Measurements from ENCODE around the gene ANKS1B.
"Not testable (repeated sequence)": the region's sequence is repeated elsewhere in the genome, so short reads cannot be mapped to it uniquely, and the experiment has no call there.

ANKS1B gene

DNA sequence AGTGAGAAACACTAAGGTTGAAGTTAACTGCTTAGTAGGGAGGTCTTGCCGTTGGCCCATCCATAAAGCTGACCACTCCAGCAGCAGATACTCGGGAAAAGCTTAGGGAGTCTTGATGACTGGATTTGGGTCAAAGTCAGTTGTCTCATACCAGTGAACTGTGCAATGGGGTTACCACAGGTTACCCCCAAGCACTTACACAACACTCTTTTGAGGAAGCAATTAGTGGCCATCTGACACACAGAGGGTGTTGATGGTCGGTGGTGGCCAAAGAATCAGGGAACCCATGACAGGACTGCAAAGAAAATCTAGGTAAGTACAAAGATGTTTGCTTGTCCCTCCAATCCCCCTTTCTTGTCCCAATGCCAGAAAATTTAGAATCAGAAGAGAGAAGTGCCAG lies 929.4 kb downstream of the ANKS1B start:
- DNase-seq (ENCODE audit: low spot score): no peak

DNA sequence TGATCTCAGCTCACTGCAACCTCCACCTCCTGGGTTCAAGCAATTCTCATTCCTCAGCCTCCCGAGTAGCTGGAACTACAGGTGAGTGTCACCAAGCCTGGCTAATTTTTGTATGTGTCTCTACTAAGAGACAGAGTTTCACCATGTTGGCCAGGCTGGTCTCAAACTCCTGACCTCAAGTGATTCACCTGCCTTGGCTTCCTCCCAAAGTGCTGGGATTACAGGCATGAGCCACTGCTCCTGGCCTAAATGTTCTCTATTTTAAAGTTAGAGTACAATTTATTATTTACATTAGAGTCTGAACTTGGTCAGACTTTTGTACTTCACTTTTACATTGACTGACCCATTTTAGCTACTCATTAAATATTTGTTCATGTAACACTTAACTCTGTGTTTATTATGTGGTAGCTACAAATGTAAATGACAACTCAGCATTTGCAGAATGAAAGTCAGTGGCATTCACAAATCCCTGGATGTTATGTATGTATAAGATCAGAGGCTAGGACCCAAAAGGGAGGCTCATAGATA lies 930.1 kb downstream of the ANKS1B start:
- DNase-seq (ENCODE audit: low spot score): peak; percentile 8

DNA sequence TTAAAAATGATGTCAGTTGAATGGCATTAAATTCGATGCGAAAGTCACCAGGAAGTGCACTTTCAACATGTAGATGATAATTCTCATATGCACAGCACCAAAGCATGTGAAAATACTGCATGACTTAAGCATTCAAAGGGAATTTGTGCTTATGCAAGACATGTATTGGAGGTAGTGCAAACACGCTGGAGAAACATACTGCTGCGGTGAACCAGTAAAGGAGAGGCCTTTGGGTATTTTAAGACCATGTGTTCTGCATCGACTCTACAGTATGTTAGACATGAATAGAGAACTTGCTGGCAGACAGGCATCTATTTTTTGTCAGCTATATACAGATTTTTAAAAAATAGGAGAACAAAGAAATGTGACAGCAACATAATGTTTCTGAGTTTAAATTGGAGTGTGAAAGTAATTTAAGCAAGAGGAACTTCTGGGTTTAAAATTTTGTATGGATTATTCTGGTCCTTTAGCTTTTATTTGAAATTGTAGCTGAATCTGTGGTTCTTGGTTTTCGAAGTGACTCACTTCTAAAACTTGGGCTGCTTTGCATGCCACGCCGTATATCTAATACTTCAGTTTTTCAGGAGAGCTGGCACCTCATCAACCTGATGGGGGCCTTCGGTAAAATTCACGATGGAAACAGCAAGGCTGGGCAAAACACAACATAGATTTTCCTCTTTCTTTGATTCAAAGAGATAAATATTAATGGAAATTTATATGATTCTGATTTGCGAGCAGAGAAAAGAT lies 930.9 kb downstream of the ANKS1B start:
- DNase-seq (ENCODE audit: low spot score): no peak

DNA sequence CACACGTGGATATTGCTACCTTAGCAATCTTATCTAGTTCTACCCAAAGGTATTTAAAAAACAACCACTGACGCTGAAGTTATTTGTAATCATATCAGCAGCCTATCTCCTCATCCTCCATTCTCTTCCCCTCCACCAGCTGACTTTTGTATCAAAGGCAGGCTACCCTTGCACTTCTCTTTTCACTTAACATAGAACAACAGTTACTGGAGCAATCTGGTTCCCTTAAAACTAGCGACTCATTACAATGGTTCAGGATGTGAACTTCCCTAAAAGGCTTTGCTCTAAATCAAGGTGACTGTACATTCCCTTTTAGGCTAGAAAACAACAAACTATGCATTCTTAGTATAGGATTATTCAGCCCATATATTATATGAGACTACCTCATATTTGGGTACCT lies 935.0 kb downstream of the ANKS1B start:
- DNase-seq (ENCODE audit: low spot score): no peak

DNA sequence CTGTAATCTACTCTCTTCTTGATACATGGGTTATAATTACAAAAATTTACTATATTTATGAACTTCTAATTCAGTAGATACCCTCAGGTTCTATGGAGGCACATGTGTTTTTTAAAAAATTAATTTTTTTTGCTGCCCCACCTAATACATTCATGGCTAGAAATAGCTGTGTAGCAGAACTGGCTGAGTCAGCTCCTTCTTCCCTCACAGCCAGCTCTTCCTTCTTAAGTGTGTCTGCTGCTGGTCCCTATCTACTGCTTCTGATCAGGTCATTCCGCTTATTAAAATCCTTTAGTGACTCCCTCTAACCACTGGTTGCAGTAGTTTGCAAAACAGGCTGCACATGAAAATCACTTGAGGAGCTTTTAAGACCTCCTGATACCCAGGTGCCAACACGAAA lies 939.6 kb downstream of the ANKS1B start:
- DNase-seq (ENCODE audit: low spot score): no peak

DNA sequence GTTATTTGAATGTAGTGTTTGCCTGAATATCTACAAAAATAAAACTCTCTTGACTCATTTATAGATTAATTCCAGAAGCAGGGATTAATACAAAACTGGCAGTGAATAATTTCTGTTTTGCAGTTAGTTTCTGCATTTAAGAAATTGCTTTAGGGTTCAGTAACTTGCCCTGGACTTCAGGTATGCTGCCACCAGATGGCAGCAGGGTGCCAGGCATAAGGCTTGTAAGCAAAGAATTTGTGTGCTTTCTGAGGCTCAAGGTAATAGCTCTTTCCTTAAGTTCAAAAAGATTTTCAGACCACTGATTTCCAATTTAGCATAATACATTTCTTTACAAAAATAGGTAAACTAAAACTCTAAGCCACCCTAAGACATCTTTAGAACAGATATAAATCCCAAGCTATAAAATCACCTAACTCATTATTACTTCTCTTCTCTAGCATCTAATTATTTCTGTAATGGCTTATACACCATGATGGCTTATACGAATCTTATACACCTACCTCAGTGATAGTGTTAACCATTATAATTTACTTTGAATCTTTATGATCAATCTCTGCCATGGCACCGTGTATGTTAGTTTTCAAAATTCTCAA lies 941.3 kb downstream of the ANKS1B start:
- DNase-seq (ENCODE audit: low spot score): peak; percentile 67

DNA sequence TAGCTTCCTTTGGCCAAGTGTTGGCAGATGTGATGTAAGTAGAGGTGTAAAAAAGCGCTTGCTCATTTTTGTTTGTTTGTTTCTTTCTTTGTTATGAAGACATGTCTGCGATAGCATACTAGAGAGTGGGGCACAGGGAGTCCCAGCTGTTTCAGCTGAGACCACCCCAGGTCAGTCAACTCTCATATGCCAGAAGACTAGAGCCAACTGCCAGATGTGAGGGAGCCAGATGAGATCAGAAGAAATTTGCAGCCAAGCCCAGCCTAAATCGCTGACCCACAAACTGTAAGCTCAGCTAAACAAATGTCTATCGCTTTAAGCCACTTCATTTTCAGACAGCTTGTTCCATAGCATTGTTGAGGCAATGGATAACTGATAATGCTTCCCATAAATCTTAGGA lies 942.5 kb downstream of the ANKS1B start:
- no peak for DNase-seq (ENCODE audit: low spot score)

DNA sequence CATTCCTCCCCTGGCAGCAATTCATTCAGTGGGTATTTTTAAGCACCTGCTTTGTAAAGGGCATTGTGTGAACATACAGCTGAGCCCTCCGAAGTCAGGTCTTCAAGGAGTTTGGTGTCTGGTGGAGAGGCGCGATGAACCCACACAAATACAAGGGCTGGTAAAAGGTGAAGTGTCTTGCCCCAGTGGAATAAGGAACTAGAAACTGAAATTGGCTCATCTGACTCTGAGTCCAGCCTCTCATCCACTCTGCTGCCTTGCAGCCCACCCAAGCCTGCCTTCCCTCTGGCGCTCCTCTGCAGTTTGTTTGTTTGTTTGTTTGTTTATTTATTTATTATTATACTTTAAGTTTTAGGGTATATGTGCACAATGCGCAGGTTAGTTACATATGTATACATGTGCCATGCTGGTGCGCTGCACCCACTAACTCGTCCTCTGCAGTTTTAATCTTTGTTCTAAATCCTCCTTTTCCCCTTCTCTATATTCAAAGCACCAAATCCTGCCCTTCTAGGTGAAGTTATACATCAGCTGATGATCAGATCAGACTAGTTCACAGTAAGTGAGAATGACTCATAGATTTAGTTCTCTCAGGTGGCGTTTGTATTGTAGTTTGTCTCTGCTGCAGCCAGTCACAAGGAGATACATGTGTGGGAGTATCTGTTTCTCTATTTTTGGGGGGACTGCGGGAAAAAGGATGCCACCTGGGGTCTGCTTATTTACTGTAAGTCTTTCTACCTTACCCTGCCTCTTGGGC lies 945.2 kb downstream of the ANKS1B start:
- DNase-seq (ENCODE audit: low spot score): no peak

DNA sequence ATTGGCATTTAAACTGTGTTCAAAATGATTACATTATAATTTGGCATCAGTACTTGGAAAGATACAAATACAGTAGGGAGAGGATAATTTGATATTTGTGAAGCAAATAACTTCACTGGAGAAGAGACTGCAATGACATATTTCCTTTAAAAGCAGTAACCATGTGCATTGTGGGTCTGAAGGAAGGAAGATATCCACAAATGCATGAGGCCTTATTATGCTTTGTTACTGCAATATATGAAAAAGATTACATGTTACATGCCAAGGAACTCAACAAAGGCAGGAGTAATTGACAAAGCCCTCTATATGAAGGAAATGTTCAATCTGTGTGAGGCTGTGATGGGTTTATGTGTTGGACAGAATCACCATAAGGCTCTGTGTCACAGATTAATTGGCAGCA lies 948.2 kb downstream of the ANKS1B start:
- DNase-seq (ENCODE audit: low spot score): no peak

DNA sequence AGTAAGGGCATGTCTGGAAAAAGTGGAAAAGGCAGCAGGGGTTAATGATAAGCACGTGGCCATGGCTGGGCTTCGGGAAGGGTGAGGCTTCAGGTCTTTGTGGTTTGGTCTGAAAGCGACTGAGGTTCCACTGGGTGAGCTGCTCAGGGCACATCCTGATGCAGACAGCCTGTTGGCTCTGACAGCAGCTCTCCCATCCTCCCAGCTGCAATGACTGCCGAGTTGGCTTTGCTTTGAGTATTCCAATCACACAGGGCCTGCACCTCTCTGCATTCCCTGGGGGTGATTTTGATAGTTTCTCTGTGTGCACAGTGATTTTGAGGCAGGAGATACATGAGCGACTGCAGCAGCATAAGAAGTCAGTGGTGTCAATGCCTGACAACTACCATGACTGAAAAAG lies 948.9 kb downstream of the ANKS1B start:
- DNase-seq (ENCODE audit: low spot score): no peak

DNA sequence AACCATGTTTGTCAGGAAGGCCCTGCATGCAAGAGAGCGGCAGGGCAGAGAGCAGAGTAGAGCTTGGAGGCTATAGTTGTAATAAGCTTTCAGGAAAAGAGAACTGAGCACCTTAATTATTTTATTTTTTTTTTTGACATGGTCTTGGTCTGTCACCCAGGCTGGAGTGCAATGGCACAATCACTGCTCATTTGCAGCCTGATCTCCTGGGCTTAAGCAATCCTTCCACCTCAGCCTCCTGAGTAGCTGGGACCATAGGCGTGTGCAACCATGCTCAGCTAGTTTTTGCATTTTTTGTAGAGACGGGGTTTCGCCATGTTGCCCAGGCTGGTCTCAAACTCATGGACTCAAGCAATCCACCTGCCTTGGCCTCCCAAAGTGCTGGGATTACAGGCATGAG lies 950.5 kb downstream of the ANKS1B start:
- DNase-seq (ENCODE audit: low spot score): not testable (repeated sequence)

DNA sequence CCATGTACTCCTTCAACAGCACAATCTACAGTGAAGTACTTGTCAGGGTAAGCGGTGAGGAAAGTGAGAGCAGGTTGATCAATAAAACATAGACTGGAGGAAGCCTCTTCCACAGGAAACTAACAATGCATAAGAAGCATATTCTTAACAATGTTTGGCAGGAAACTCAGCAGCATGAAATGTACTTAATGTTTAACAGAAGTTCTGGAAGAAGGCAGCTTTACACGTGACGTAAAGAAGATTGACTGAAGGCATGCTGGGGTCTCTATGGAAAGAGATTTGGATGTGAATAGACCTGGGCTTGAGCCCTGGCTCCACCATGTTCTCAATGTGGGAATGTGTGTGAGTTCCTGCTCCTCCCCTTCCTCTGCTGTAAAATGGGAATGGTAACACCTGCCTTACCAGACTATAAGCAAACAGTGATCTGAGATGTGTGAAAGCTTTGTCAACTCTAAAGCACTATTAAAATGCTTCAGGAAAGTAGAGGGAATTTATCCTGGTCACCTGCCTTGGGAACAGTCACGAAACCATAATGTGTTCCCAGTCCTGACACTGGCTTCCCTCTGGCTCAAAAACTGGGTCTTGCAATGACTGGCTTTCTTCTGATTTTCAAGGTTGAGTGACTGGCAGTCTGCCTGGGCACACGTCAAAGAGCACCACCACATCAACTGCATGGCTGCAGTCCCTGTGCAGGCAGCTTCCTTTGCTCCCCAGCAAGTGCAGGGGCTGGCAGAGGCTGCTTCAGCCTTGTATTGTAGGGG lies 955.0 kb downstream of the ANKS1B start:
- DNase-seq (ENCODE audit: low spot score): peak; percentile 55

DNA sequence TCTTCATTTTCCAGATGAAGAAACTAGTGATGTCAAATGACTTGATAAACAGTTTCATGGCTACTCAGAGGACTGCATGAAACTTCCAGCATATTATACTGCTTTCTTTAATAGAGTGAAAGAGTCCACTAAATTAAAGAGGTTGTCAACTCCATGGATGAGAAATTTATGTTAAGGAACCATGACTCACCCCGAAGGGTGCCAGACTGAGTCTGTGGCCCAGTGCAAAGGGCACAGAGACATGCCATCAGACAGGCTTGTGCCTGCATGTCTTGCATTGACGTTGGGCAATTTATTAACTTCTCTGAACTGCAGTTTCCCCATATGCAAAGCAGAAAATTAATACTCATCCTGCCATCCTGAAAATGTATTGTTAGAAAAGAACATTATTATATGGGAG lies 957.3 kb downstream of the ANKS1B start:
- DNase-seq (ENCODE audit: low spot score): peak; percentile 70

DNA sequence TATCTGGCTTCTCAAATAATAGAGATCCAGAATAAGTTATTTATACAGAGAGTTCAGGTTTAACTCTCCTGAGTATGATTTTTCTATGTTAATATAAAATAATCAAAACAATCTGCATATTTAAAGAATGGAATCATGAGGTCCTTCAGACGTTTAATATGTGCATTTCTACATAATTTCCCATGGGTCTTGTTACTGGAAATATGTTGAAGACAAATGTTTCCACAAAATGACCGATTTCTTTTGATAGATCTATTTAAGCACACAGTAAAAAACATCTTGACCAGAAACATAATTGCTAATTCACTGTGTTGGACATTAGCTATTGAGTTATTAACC lies 957.7 kb downstream of the ANKS1B start:
- no peak for DNase-seq (ENCODE audit: low spot score)

DNA sequence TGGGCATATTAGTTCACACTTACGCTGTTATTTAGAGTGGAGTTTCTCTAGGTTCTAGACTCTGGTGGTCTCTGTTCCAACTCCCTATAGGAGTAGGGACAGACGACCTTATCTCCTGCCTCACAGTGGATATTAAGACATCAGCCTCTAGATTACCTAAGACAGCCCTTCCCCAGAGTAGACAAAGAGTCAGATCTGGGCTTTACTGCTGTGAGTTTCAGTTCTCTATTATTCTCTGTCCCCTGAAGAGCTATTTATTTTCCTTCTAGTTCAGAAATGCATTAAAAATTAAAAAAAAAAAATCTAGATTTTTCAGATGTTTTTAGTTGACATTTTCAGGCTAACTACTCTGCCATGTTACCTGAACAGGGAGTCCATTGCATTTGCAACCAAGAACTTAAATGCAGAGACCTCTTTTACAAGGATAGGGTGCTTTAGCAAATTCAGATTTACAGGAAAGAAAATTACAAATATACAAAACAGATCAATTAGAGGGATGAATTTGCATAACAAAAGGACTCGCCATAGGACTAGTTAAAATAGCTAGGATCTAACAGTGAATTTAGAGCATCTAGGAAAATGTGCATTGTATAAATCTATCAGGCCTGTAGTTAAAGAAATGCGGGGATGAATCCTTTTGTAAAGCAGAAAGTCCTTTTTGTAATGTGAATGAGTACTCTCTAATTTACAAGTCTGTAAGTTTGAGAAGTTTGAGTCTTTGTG lies 958.2 kb downstream of the ANKS1B start:
- DNase-seq (ENCODE audit: low spot score): no peak

DNA sequence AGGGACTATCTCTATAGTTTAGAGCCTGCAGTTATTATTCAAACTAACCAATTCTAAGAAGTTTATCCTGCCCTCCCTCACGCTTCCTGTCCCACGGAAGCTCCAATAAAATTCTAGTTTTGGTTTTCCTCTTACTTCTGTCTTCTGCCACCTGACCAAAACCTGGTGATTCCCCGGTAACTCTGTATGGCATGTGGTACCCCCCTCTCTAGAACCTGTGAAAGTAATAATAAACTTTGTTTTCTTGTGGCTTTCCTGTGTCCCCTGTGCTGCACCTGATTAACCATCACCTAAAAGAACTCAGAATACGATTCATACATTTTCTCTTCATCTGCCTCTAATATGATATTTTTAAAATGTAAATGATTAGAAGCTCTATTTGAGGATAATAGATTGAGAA lies 959.9 kb downstream of the ANKS1B start:
- no peak for DNase-seq (ENCODE audit: low spot score)

DNA sequence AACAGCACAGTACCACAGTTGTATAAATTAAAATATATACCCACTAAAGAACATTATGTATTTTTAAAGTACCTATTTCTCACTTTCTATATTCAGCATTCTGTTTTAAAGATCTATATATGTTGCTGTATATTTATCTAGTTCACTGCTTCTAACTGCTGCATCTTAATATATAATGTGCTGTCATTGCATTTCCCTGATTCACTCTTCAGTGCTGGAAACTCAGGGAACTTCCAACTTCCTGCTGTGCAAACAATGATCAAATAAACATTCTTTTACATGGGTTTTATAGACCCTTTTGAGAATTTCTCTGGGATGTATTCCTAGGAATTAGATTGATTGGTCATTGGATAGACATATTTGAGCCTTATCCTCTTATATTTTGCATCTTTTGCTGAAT lies 960.5 kb downstream of the ANKS1B start:
- DNase-seq (ENCODE audit: low spot score): peak; percentile 6

DNA sequence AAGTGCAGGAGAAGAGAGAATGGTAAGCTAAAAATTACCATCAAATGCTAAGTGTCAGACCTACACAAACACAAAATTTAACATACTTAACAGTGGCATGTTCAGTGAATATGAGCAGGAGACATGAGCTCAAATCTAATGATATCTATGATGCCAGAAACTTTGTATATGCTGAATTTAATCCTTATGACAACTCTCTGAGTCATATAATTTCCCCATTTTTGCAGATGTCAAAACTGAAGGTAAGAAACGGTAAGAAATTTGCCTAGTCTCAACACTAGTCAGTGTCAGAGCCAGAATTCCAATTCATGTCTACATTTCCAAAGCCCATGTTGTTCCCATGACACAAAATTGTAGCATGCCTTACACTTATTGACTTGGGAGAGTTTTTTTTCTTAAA lies 963.9 kb downstream of the ANKS1B start:
- no peak for DNase-seq (ENCODE audit: low spot score)

DNA sequence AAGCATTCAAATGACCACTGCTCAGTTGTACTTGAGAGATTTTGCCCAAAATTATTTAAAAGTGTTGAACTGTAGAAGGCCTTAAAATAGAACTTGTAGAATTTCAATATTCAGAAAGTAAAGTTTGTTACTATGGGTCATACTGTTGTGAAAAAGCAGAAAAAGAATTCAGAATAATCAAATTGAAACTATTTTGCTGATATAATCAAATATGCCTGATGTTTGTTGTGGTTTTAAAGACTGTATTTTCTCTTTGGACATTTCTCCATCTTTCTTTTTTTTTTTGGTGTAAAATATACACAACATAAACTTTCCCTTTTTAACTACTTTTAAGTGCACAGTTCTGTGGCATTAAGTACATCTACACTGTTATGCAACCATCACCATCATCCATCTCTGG lies 964.9 kb downstream of the ANKS1B start:
- no peak for DNase-seq (ENCODE audit: low spot score)

DNA sequence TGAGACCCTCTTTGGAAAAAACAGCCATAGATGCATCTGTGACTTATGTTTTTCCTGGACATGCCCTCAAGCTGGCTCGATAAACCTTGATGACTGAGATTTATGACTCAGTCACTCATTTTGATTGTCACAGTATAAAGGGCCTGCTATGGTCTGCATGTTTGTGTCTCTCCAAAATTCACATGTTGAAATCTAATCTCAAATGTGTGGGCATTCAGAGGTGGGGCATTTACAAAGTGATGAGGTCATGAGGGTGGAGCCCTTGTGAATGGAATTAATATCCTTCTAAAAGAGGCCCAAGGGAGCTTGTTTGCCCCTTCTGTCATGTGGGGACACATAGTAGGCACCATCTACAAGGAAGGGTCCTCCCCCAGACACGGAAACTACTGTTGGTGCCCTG lies 966.8 kb downstream of the ANKS1B start:
- DNase-seq (ENCODE audit: low spot score): no peak

DNA sequence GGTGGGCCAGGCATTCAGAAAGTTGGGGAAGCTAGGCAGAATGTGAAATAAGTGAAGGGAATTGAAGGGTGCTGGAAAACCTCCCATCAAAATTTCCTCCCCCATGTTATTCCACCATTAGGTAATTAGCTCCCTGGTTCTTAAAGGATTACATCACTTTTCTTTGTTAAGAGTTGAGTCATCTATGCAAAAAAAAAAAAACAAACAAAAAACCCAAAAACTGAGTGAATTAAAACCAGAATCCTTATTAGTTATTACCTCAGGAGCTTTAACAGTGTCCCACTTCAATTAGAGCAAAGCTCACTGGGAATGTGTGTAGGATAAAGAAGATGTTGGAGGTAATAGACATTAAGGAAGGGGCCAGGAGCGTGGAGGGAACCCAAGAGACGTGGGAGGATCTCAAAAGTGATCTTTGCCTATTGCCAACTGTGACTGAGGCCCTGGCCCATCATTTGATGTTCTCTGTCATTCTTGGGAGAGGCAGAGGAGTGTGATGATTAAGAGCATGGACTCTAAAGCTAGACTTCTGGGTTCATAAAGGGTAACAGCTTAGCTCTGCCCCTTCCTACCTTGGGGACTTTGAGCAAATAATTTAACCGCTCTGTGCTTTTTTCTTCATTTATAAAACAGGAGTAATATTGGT lies 975.0 kb downstream of the ANKS1B start:
- DNase-seq (ENCODE audit: low spot score): no peak
